Stimulated activated CD8-positive, alpha-beta memory T cell treated with anti-CD3 and anti-CD28 coated beads, Interleukin-12 subunit alpha, Interleukin-12 subunit beta, amount 100 ng/mL, for 24 hours (primary cell): ENCODE measurements around the gene MUC12.

Experiments
- DNase-seq: peaks from one replicate; pipeline ENCODE4 v3.0.0-alpha.2; 2020; ENCODE audit errors: extremely low read depth

Gene MUC12

GRCh38 chr7:101066141-101066832, 96.9 kb downstream of the MUC12 start:
- DNase-seq, result no peak

- DNase-seq, result no peak
These were observed 97.4 kb downstream of the MUC12 start for GRCh38 chr7:101066833-101067177.

GRCh38 chr7:101068401-101068800, 99.0 kb downstream of the MUC12 start:
- no peak for DNase-seq
